HepG2 (cell line): Measurements from ENCODE around the gene SFXN1. TPM values are rescaled to one million over a fixed set of nuclear protein-coding genes. Genes with fewer than 3 reads are reported as not detected.

ENCODE experiments used
- ARID3A ChIP-seq: IDR thresholded peaks from 2 replicates; pipeline ENCODE4 v1.6.1; 2012; ENCODE audit warnings: low read depth, low read length, improper control_type of control experiment
- CENPX ChIP-seq: sonication (generic); formaldehyde crosslinking; IDR thresholded peaks from 2 replicates; pipeline ENCODE4 v1.9.0; 2021; ENCODE audit warnings: mild to moderate bottlenecking, missing genetic modification reagents, moderate library complexity
- EP300 ChIP-seq, 3 experiments: sonication (generic) in 1 of 3; formaldehyde crosslinking in 1 of 3; IDR thresholded peaks; 2 replicates each; pipeline versions ENCODE4 v1.5.1 to v1.6.1; 2011 to 2020; ENCODE audit warnings: low read depth in 2 of 3, low read length in 2 of 3, borderline replicate concordance in 1 of 3, improper control_type of control experiment in 1 of 3, mild to moderate bottlenecking in 1 of 3, missing genetic modification reagents in 1 of 3, moderate library complexity in 1 of 3
- FOSL2 ChIP-seq: sonication (generic); formaldehyde crosslinking; IDR thresholded peaks from 2 replicates; pipeline ENCODE4 v1.4.0; 2020; ENCODE audit warnings: missing genetic modification reagents
- NCOA5 ChIP-seq: sonication (generic); formaldehyde crosslinking; IDR thresholded peaks from 2 replicates; pipeline ENCODE4 v1.4.0; 2020; ENCODE audit warnings: missing genetic modification reagents
- SALL2 ChIP-seq: sonication (generic); formaldehyde crosslinking; IDR thresholded peaks from 2 replicates; pipeline ENCODE4 v1.8.1; 2023; ENCODE audit warnings: mild to moderate bottlenecking, missing genetic modification reagents, inconsistent platforms
- SAP130 ChIP-seq: IDR thresholded peaks from 2 replicates; pipeline ENCODE4 v1.6.1; 2016; ENCODE audit warnings: low read depth
- SRF ChIP-seq: IDR thresholded peaks from 2 replicates; pipeline ENCODE4 v1.6.1; 2011; ENCODE audit warnings: mild to moderate bottlenecking, low read depth, low read length, moderate library complexity
- SUZ12 ChIP-seq: fragments of 150-350 bp; IDR thresholded peaks from 2 replicates; pipeline ENCODE4 v1.6.1; 2014; ENCODE audit warnings: low read depth, low read length
- TFAP4 ChIP-seq: sonication (generic); IDR thresholded peaks from 2 replicates; pipeline ENCODE4 v1.6.1; 2016; ENCODE audit warnings: low read depth, borderline replicate concordance
- THRA ChIP-seq: sonication (generic); formaldehyde crosslinking; IDR thresholded peaks from 2 replicates; pipeline ENCODE4 v1.4.0; 2020; ENCODE audit warnings: missing genetic modification reagents, borderline replicate concordance
- U2AF2 ChIP-seq: fragments of 200-400 bp; formaldehyde crosslinking; IDR thresholded peaks from 2 replicates; pipeline ENCODE4 v1.6.1; 2017; ENCODE audit warnings: low read depth, mild to moderate bottlenecking, low read length
- ZNF44 ChIP-seq: sonication (generic); formaldehyde crosslinking; IDR thresholded peaks from 2 replicates; pipeline ENCODE4 v1.5.1; 2020; ENCODE audit warnings: mild to moderate bottlenecking, missing genetic modification reagents
- ZNF513 ChIP-seq: sonication (generic); formaldehyde crosslinking; conservative IDR thresholded peaks from 2 replicates; pipeline ENCODE4 v1.5.0; 2020; ENCODE audit warnings: missing genetic modification reagents
- ZNF720 ChIP-seq: sonication (generic); formaldehyde crosslinking; IDR thresholded peaks from 2 replicates; pipeline ENCODE4 v1.4.0; 2020; ENCODE audit warnings: missing genetic modification reagents
- polyA plus RNA-seq, 8 experiments: library from polyadenylated mRNA; depleted of rRNA in 3 of 8; stranded (reverse) in 7 of 8; unstranded in 1 of 8; fragments of >200 nt; fragmentation: Illumina TruSeq in 4 of 8; extraction: Trizol in 4 of 8; gene quantifications; 2 replicates each; pipeline versions ENCODE4 v1.2.1 to v1.2.3, GENCODE V29; 2011 to 2016; ENCODE audit warnings: low read depth in 4 of 8, missing spikeins in 1 of 8, mixed read lengths in 1 of 8; ENCODE audit not compliant: insufficient read depth in 1 of 8
- total RNA-seq, 5 experiments: library from RNA; depleted of rRNA; stranded (reverse); fragments of >200 nt; fragmentation: Illumina TruSeq; extraction: Trizol; gene quantifications; 2 replicates each; pipeline ENCODE4 v1.2.3, GENCODE V29; 2016; ENCODE audit warnings: low read depth in 1 of 5

SFXN1 gene
- total and polyA plus RNA-seq, 2 of the 13 experiments (the other 11 are each of a cell fraction or from before 2014, with no cell fraction given): 122 to 135 TPM

- no peak for TF ChIP-seq ZNF44 (CRISPR knock-in tag)
- no peak for TF ChIP-seq CENPX (CRISPR knock-in tag)
- TF ChIP-seq SALL2 (CRISPR knock-in tag): no peak
- no peak for TF ChIP-seq SRF
- TF ChIP-seq EP300 (IDR thresholded peaks at IDR 0.05; ENCODE audit: low read depth in 2 of 2, low read length in 2 of 2): no peak; a peak in 1 of 4 replicates
- no peak for TF ChIP-seq EP300 (CRISPR knock-in tag; IDR thresholded peaks at IDR 0.05; ENCODE audit: borderline replicate concordance)
- no peak for TF ChIP-seq ZNF720 (CRISPR knock-in tag)
- 0 out of 2 replicates have a peak, but pooled peaks have one; percentile 16 for TF ChIP-seq SAP130 (CRISPR knock-in tag)
- no peak for TF ChIP-seq U2AF2
- TF ChIP-seq ARID3A: no peak
- TF ChIP-seq ZNF513 (CRISPR knock-in tag): no peak
- TF ChIP-seq FOSL2 (CRISPR knock-in tag): peak; percentile 87
- no peak for TF ChIP-seq THRA (CRISPR knock-in tag)
- no peak for TF ChIP-seq SUZ12
- TF ChIP-seq TFAP4: no peak
- TF ChIP-seq NCOA5: no peak
Measured at GRCh38 chr5:175572886-175573285, 94.5 kb downstream of the SFXN1 start (continued).
